Nephron (organoid): Measurements from ENCODE around the gene PCARE.
"Not testable (repeated sequence)": the region's sequence is repeated elsewhere in the genome, so short reads cannot be mapped to it uniquely, and the experiment has no call there.

Source experiments
- H3K27ac Mint-ChIP-seq, 3 experiments: 2 replicates each; pipeline ENCODE4 v1.8.0; 2020; ENCODE audit warnings: mixed read lengths in 3 of 3, mild to moderate bottlenecking in 2 of 3, moderate library complexity in 1 of 3
- H3K27me3 Mint-ChIP-seq: 2 replicates; pipeline ENCODE4 v1.8.0; 2021; ENCODE audit warnings: low read depth, mild to moderate bottlenecking, moderate library complexity, mixed read lengths
- H3K36me3 Mint-ChIP-seq: 2 replicates; pipeline ENCODE4 v1.8.0; 2020; ENCODE audit warnings: low read depth, mixed read lengths
- H3K4me1 Mint-ChIP-seq: 2 replicates; pipeline ENCODE4 v1.8.0; 2020; ENCODE audit warnings: mixed read lengths
- H3K4me3 Mint-ChIP-seq, 3 experiments: 2 replicates each; pipeline ENCODE4 v1.8.0; 2020; ENCODE audit warnings: mild to moderate bottlenecking in 3 of 3, mixed read lengths in 3 of 3, moderate library complexity in 2 of 3
- H3K9me3 Mint-ChIP-seq: 2 replicates; pipeline ENCODE4 v1.8.0; 2020; ENCODE audit warnings: mixed read lengths
- CTCF ChIP-seq, 3 experiments: fragments of 200-600 bp; sonication (generic); IDR thresholded peaks; one replicate each; pipeline ENCODE4 v1.5.0; 2021; ENCODE audit warnings: antibody characterized with exemption in 3 of 3; ENCODE audit not compliant: unreplicated experiment in 3 of 3

PCARE gene

GRCh38 chr2:29106256-29106655 is 31.9 kb upstream of the PCARE start:
- TF ChIP-seq CTCF (IDR thresholded peaks at IDR 0.05; ENCODE audit: unreplicated experiment in 3 of 3): no peak
- no peak overlapping the region for H3K27ac Mint-ChIP-seq
- no peaks in the 10 kb centered on the region for H3K36me3 Mint-ChIP-seq
- no peaks in the 10 kb centered on the region for H3K4me1 Mint-ChIP-seq
- H3K9me3 Mint-ChIP-seq: no peaks in the 10 kb centered on the region
- peaks cover 17% of the 10 kb centered on the region for H3K27me3 Mint-ChIP-seq
- no peak overlapping the region for H3K4me3 Mint-ChIP-seq

- H3K27me3 Mint-ChIP-seq: peaks cover 16% of the 10 kb centered on the region
- H3K27ac Mint-ChIP-seq: no peak overlapping the region
- no peaks in the 10 kb centered on the region for H3K4me1 Mint-ChIP-seq
- H3K9me3 Mint-ChIP-seq: no peaks in the 10 kb centered on the region
- no peak overlapping the region for H3K4me3 Mint-ChIP-seq
- no peaks in the 10 kb centered on the region for H3K36me3 Mint-ChIP-seq
- no peak for TF ChIP-seq CTCF (IDR thresholded peaks at IDR 0.05; ENCODE audit: unreplicated experiment in 3 of 3)
These were observed 31.1 kb upstream of the PCARE start for GRCh38 chr2:29105375-29105774.

- H3K27ac Mint-ChIP-seq: no peak overlapping the region
- H3K4me1 Mint-ChIP-seq: no peaks in the 10 kb centered on the region
- H3K27me3 Mint-ChIP-seq: peaks cover 12% of the 10 kb centered on the region
- H3K4me3 Mint-ChIP-seq: no peak overlapping the region
- H3K36me3 Mint-ChIP-seq: no peaks in the 10 kb centered on the region
- H3K9me3 Mint-ChIP-seq: no peaks in the 10 kb centered on the region
- no peak for TF ChIP-seq CTCF (IDR thresholded peaks at IDR 0.05; ENCODE audit: unreplicated experiment in 3 of 3)
These were observed 30.4 kb upstream of the PCARE start for GRCh38 chr2:29104688-29105087.

GRCh38 chr2:29100564-29100963 is 26.2 kb upstream of the PCARE start:
- Mint-ChIP-seq H3K27me3 (peaks cover 12% of the 10 kb centered on the region), H3K36me3 (no peaks in the 10 kb centered on the region), H3K4me1 (no peaks in the 10 kb centered on the region), H3K27ac (no peak overlapping the region), H3K4me3 (no peak overlapping the region), H3K9me3 (peaks cover 3% of the 10 kb centered on the region)
- TF ChIP-seq CTCF (IDR thresholded peaks at IDR 0.05; ENCODE audit: unreplicated experiment in 3 of 3): no peak

- Mint-ChIP-seq H3K9me3 (peaks cover 4% of the 10 kb centered on the region), H3K4me3 (no peak overlapping the region), H3K4me1 (no peaks in the 10 kb centered on the region), H3K27ac (no peak overlapping the region), H3K36me3 (no peaks in the 10 kb centered on the region), H3K27me3 (peaks cover 10% of the 10 kb centered on the region)
- no peak for TF ChIP-seq CTCF (IDR thresholded peaks at IDR 0.05; ENCODE audit: unreplicated experiment in 3 of 3)
These were observed 23.2 kb upstream of the PCARE start for GRCh38 chr2:29097569-29097968.

- Mint-ChIP-seq H3K4me1 (no peaks in the 10 kb centered on the region), H3K27me3 (peaks cover 5% of the 10 kb centered on the region), H3K27ac (no peak overlapping the region), H3K4me3 (no peak overlapping the region), H3K36me3 (no peaks in the 10 kb centered on the region), H3K9me3 (peaks cover 4% of the 10 kb centered on the region)
- TF ChIP-seq CTCF (IDR thresholded peaks at IDR 0.05; ENCODE audit: unreplicated experiment in 3 of 3): no peak
These were observed 22.6 kb upstream of the PCARE start for GRCh38 chr2:29096969-29097368.

- not testable (repeated sequence) for H3K9me3 Mint-ChIP-seq, H3K4me1 Mint-ChIP-seq, H3K4me3 Mint-ChIP-seq, H3K27ac Mint-ChIP-seq, H3K36me3 Mint-ChIP-seq
- peaks cover 18% of the 10 kb centered on the region for H3K27me3 Mint-ChIP-seq
These were observed 16.0 kb upstream of the PCARE start for GRCh38 chr2:29090311-29090710.
